Activated CD4-positive, alpha-beta T cell treated with anti-CD3 and anti-CD28 coated beads, Interleukin-2, amount 10 ng/mL, durations not matched to agents 24 days and 14 days (primary cell): Measurements from ENCODE around the gene IL2RA. TPM values are rescaled to one million over a fixed set of nuclear protein-coding genes. Genes with fewer than 3 reads are reported as not detected.
"Not testable (repeated sequence)": the region's sequence is repeated elsewhere in the genome, so short reads cannot be mapped to it uniquely, and the experiment has no call there.

Source experiments
- DNase-seq: peaks from one replicate; pipeline ENCODE4 v3.0.0; 2022
- H3K27ac Mint-ChIP-seq: one replicate; pipeline ENCODE4 v1.8.0; 2022; ENCODE audit warnings: mild to moderate bottlenecking, mixed read lengths
- H3K27me3 Mint-ChIP-seq: one replicate; pipeline ENCODE4 v1.8.0; 2022; ENCODE audit warnings: mixed read lengths
- H3K36me3 Mint-ChIP-seq: one replicate; pipeline ENCODE4 v1.8.0; 2022; ENCODE audit warnings: low read depth, mild to moderate bottlenecking, mixed read lengths
- H3K4me1 Mint-ChIP-seq: one replicate; pipeline ENCODE4 v1.8.0; 2021; ENCODE audit warnings: mixed read lengths
- H3K4me3 Mint-ChIP-seq: one replicate; pipeline ENCODE4 v1.8.0; 2022; ENCODE audit warnings: mild to moderate bottlenecking, moderate library complexity, mixed read lengths
- H3K9me3 Mint-ChIP-seq: one replicate; pipeline ENCODE4 v1.8.0; 2021; ENCODE audit warnings: mixed read lengths
- intact Hi-C: fragments of 100-400 bp; cut with micrococcal nuclease; formaldehyde crosslinking; loops from one replicate; pipeline ENCODE4 v1.15.1; 2023
- total RNA-seq: library from RNA; stranded (reverse); gene quantifications from 2 replicates; pipeline ENCODE4 v1.2.3, GENCODE V29; 2022

IL2RA gene
- total RNA-seq, 1 donor from 2014 or later = 989 TPM

- intact Hi-C loops = no loop called here
- no peak for DNase-seq
- H3K4me3 Mint-ChIP-seq = no peak overlapping the region
- H3K4me1 Mint-ChIP-seq = peaks cover 7% of the 10 kb centered on the region
- H3K36me3 Mint-ChIP-seq = peaks cover 40% of the 10 kb centered on the region
- H3K27me3 Mint-ChIP-seq = no peaks in the 10 kb centered on the region
- no peak overlapping the region for H3K27ac Mint-ChIP-seq
- no peaks in the 10 kb centered on the region for H3K9me3 Mint-ChIP-seq
Observed at GRCh38 chr10:5965266-5965665, 96.9 kb downstream of the IL2RA start.

GRCh38 chr10:5964736-5965135 is 97.4 kb downstream of the IL2RA start:
- Mint-ChIP-seq H3K4me1 (peaks cover 2% of the 10 kb centered on the region), H3K4me3 (no peak overlapping the region), H3K27me3 (no peaks in the 10 kb centered on the region), H3K36me3 (peaks cover 41% of the 10 kb centered on the region), H3K27ac (no peak overlapping the region), H3K9me3 (no peaks in the 10 kb centered on the region)
- intact Hi-C loops = no loop called here
- DNase-seq = no peak

DNA sequence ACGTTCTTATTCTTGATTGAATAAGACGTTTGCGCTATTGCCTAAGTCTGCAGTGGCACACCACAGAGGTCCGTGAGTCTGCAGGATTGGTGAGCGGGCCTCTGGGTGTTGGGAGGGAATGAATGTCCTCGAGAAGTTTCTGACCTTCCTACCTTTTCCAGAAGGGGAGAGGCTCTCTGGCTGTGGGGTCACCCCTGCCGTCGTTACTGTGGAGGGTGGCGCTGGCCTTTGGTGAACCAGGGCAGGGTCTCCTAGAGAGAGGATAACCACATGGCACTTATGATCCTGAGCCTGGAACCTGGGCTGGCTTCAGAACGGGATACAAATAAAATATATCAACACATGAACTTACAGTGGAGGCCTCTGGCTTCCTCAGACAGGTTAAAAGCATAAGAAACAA is 98.6 kb downstream of the IL2RA start:
- H3K36me3 Mint-ChIP-seq = peaks cover 48% of the 10 kb centered on the region
- no peak for DNase-seq
- H3K4me1 Mint-ChIP-seq = peaks cover 2% of the 10 kb centered on the region
- H3K9me3 Mint-ChIP-seq = no peaks in the 10 kb centered on the region
- intact Hi-C loops = no loop called here
- no peak overlapping the region for H3K27ac Mint-ChIP-seq
- H3K4me3 Mint-ChIP-seq = no peak overlapping the region
- no peaks in the 10 kb centered on the region for H3K27me3 Mint-ChIP-seq

DNA sequence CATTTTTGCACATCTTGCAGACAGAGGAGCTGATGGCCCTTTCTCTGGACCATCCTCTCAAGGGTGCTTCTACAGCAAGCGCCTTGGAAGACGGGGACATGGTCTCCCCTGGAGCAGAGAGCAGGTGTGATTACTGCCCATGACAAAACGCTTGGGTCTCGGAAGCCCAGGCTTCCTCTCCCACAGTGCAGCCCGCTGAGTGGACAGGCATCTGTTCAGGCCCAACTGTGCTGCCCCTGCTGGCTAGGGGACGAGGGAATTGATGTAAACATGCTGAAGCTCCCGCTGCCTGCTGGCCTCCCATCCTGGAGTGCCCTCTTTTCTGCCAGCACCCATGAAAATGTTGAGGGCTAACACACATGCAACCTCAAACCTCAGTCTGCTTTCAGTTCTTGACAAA is 99.1 kb downstream of the IL2RA start:
- H3K4me3 Mint-ChIP-seq = no peak overlapping the region
- intact Hi-C loops = no loop called here
- H3K27ac Mint-ChIP-seq = no peak overlapping the region
- H3K4me1 Mint-ChIP-seq = no peaks in the 10 kb centered on the region
- DNase-seq = no peak
- no peaks in the 10 kb centered on the region for H3K27me3 Mint-ChIP-seq
- peaks cover 46% of the 10 kb centered on the region for H3K36me3 Mint-ChIP-seq
- no peaks in the 10 kb centered on the region for H3K9me3 Mint-ChIP-seq

DNA sequence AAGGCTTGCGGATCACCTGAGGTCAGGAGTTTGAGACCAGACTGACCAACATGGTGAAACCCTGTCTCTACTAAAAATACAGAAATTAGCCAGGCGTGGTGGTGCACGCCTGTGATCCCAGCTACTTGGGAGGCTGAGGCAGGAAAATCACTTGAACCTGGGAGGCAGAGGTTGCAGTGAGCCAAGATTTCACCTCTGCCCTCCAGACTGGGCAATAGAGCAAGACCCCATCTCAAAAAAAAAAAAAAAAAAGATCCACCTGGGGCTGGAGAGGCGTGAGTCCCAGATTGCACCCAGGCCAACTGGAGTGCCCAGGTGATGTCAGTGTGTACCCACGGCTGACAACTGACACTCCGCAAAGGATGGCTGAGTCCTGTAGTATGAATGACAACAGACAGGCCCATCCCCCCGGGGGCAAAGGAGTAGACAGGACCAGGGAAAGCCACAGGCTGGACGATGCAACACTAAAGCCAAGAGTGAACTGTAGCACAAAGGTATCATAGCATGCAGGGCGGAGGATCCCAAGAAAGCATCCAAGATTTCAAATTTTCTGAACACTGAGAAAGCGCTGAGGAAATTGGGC is 99.7 kb downstream of the IL2RA start:
- H3K27ac Mint-ChIP-seq, H3K4me3 Mint-ChIP-seq, H3K4me1 Mint-ChIP-seq, intact Hi-C loops, DNase-seq, H3K27me3 Mint-ChIP-seq, H3K9me3 Mint-ChIP-seq: not testable (repeated sequence)
- peaks cover 45% of the 10 kb centered on the region for H3K36me3 Mint-ChIP-seq

DNA sequence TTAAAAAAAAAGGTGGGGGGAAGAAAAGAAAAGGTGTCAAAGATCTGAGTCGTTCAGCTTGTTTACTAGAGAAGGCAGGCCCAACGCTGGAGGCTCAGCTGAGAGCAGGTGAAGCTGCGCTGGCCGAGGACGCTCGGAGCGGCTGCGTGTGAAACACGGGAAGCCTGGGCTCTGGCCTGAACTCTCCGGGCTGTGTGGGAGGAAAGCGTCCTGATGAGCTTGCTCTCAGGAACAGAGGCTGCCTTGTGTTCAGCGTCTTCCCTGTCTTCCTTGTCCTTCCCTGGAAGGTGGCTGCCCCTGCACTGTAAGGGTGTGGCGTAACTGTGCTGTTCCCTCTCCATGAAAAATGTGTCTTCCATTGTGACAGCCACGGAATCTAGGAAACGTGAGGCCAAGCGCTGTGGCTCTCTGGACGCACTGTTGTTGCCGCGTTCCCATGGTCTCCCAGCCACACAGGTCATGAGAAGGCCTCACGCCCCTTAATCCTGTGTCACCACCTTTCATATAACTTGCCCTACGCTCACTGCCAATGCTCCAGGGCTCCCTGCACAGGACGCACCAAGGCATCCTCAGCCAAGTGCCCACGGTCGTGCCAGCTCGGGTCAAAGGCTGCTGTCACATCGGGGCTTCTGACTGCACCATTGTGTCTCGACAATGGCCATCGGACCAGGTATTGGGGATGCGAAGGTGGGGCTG is 100.6 kb downstream of the IL2RA start:
- DNase-seq = no peak
- H3K9me3 Mint-ChIP-seq = no peaks in the 10 kb centered on the region
- no peak overlapping the region for H3K4me3 Mint-ChIP-seq
- no peak overlapping the region for H3K27ac Mint-ChIP-seq
- no peaks in the 10 kb centered on the region for H3K4me1 Mint-ChIP-seq
- intact Hi-C loops = no loop called here
- H3K27me3 Mint-ChIP-seq = no peaks in the 10 kb centered on the region
- H3K36me3 Mint-ChIP-seq = peaks cover 45% of the 10 kb centered on the region

- DNase-seq, H3K4me1 Mint-ChIP-seq, H3K9me3 Mint-ChIP-seq, H3K4me3 Mint-ChIP-seq, H3K27me3 Mint-ChIP-seq, H3K27ac Mint-ChIP-seq, intact Hi-C loops: not testable (repeated sequence)
- peaks cover 50% of the 10 kb centered on the region for H3K36me3 Mint-ChIP-seq
Observed at GRCh38 chr10:5960973-5961275, 101.2 kb downstream of the IL2RA start.

Other genes starting within 250 kb of the IL2RA start
- gene GDI2, start 248.9 kb downstream of the IL2RA start, total RNA-seq = 305 and 307 TPM in 2 replicates
- 10.8 and 12.2 TPM in 2 replicates for gene ANKRD16, start 172.5 kb downstream of the IL2RA start, total RNA-seq
- 58.4 and 62.9 TPM in 2 replicates for gene FBH1, start 172.1 kb downstream of the IL2RA start, total RNA-seq
- gene IL15RA, start 84.8 kb downstream of the IL2RA start, total RNA-seq = 24.4 and 25.5 TPM in 2 replicates
- gene RBM17, start 26.7 kb upstream of the IL2RA start, total RNA-seq = 258 and 262 TPM in 2 replicates
- 108 TPM in 2 replicates for gene PFKFB3, start 140.6 kb upstream of the IL2RA start, total RNA-seq